Thyroid gland (tissue), 4 donors: ENCODE measurements around the gene RPP25L. TPM values are rescaled to one million over a fixed set of nuclear protein-coding genes. Genes with fewer than 3 reads are reported as not detected.

Experiments used
- DNase-seq, 2 donors: peaks; one replicate each; pipeline ENCODE4 v3.0.0-alpha.2; 2019
- H3K27ac ChIP-seq, 3 donors: fragments of 200-600 bp; sonication (generic); 1 replicate in 2 of 3; 2 replicates in 1 of 3; pipeline ENCODE4 v1.5.1; 2016 to 2019; ENCODE audit warnings: mild to moderate bottlenecking in 1 of 3, moderate library complexity in 1 of 3
- H3K27me3 ChIP-seq: fragments of 200-600 bp; sonication (generic); one replicate; pipeline ENCODE4 v1.5.1; 2019
- H3K36me3 ChIP-seq, 2 donors: fragments of 200-600 bp; sonication (generic); one replicate each; pipeline ENCODE4 v1.5.1; 2016 to 2019
- H3K4me1 ChIP-seq, 2 donors: fragments of 200-600 bp; sonication (generic); one replicate each; pipeline ENCODE4 v1.5.1; 2017 to 2019
- H3K4me3 ChIP-seq, 3 donors: fragments of 200-600 bp; sonication (generic); replicated peaks in 1 of 3; 1 replicate in 2 of 3; 2 replicates in 1 of 3; pipeline ENCODE4 v1.5.1; 2016; ENCODE audit warnings: mild to moderate bottlenecking in 1 of 3
- H3K9me3 ChIP-seq: fragments of 200-600 bp; sonication (generic); one replicate; pipeline ENCODE4 v1.5.1; 2017
- CTCF ChIP-seq, 6 experiments: fragments of 200-600 bp in 3 of 6; fragments of 450-650 bp in 3 of 6; sonication (generic) in 3 of 6; IDR thresholded peaks; one replicate each; pipeline ENCODE4 v1.5.1; 2016 to 2019; ENCODE audit warnings: antibody characterized with exemption in 6 of 6, mild to moderate bottlenecking in 2 of 6, inconsistent platforms in 1 of 6, moderate library complexity in 1 of 6
- POLR2A ChIP-seq, 2 donors: fragments of 450-650 bp; IDR thresholded peaks; one replicate each; pipeline ENCODE4 v1.6.1; 2017; ENCODE audit warnings: antibody characterized with exemption in 2 of 2, mild to moderate bottlenecking in 2 of 2, moderate library complexity in 1 of 2
- WGBS, 2 donors: methylation state at CpG; one replicate each; pipeline ENCODE4 v1.1.5; 2017; 5-methylcytosine and 5-hydroxymethylcytosine counted together
- intact Hi-C: fragments of 100-400 bp; cut with DNase I; formaldehyde crosslinking; loops from one replicate; pipeline ENCODE4 v1.15.1; 2023
- total RNA-seq, 4 donors: library from RNA; depleted of rRNA; stranded (reverse); fragments of >200 nt; gene quantifications; one replicate each; pipeline ENCODE4 v1.2.3, GENCODE V29; 2016

RPP25L gene
- total RNA-seq, 4 donors from 2014 or later, result 20.7 to 39.0 (median 25.8) TPM

DNA sequence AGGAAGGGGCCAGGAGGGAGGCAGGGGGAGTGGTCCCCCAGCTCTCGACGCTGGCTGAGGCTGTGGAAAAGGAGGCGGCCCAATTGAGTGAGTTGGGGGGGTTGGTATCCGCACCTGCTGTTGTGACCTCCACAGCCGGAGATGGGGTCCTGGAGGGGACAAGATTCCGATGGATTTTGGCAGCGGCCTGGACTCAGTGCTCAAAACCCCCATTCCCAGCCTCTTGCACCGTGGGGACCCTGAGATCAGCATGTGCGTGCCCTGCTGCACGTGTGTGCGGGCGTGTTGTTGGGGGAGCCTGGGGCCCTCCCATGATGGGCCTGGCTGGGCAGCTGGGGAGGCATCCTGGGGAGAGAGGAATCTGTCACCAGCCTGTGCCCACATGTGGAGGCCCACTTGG is 37.3 kb downstream of the RPP25L start:
- no peak overlapping the region for H3K27ac ChIP-seq
- H3K36me3 ChIP-seq, result no peaks in the 10 kb centered on the region
- H3K27me3 ChIP-seq, result peaks cover 3% of the 10 kb centered on the region
- 91 to 96% methylated on average over 10 to 12 of the region's 12 CpGs for WGBS, 2 donors
- no peaks in the 10 kb centered on the region for H3K9me3 ChIP-seq
- no peak for DNase-seq
- H3K4me1 ChIP-seq, result peaks cover 0 to 13% of the 10 kb centered on the region in 2 donors
- H3K4me3 ChIP-seq, result no peak overlapping the region
- intact Hi-C loops, result no loop called here
- TF ChIP-seq CTCF (IDR thresholded peaks at IDR 0.05), result no peak
- no peak for TF ChIP-seq POLR2A (IDR thresholded peaks at IDR 0.05)

DNA sequence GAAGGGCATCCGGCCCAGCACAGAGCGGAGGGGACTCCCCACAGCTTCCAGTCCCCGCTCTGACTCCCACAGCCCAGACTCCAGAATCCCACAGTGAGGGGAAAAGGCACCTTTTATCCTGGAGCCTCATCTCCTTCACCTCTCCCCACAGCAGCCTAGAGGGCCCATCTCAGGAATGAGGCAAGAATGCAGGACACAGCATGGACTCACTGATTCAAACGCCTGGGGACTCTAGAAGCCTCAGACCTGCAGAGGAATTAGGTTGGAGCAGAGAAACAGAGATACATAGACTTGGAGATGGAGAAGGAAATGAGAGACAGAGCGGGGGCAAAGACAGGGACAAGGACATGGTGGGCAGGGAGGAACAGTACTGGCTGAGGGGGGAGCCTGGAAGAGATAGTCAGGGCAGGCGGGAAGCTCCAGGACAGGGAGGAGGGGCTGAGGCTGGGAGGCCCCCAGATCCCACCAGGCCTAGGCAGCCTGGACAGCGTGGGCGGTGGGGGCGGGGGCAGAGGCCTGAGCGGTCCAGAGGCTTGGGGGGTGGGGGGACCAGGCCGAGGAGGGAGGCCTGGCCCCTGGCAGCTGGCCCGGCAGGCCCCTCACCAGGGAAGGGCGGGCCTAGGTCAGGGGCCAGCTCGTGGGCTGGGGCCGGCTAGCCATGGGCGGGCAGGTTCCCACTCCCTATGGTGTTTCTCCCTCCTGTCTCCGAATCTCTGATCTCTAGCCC is 38.1 kb downstream of the RPP25L start:
- H3K27ac ChIP-seq, result no peak overlapping the region

GRCh38 chr9:34572628-34573027 is 39.3 kb downstream of the RPP25L start:
- TF ChIP-seq POLR2A (IDR thresholded peaks at IDR 0.05) (no peak), CTCF (IDR thresholded peaks at IDR 0.05) (no peak)
- intact Hi-C loops, result no loop called here
- WGBS, 2 donors, result 93 to 96% methylated on average over 6 of the region's 6 CpGs
- H3K27ac ChIP-seq, result no peak overlapping the region
- H3K9me3 ChIP-seq, result no peaks in the 10 kb centered on the region
- no peaks in the 10 kb centered on the region for H3K36me3 ChIP-seq
- no peaks in the 10 kb centered on the region for H3K27me3 ChIP-seq
- no peak overlapping the region for H3K4me3 ChIP-seq
- DNase-seq, result no peak
- peaks cover 0 to 4% of the 10 kb centered on the region in 2 donors for H3K4me1 ChIP-seq

More for the DNA sequence above, 38.1 kb downstream of the RPP25L start:
- intact Hi-C loops, result no loop called here
- Histone ChIP-seq H3K9me3 (no peaks in the 10 kb centered on the region), H3K4me1 (peaks cover 0 to 13% of the 10 kb centered on the region in 2 donors), H3K27me3 (peaks cover 3% of the 10 kb centered on the region), H3K4me3 (no peak overlapping the region), H3K36me3 (no peaks in the 10 kb centered on the region)
- WGBS, 2 donors, result 85 to 86% methylated on average over 13 to 17 of the region's 17 CpGs
- no peak for DNase-seq
- TF ChIP-seq CTCF (IDR thresholded peaks at IDR 0.05) (no peak), POLR2A (IDR thresholded peaks at IDR 0.05) (no peak)

DNA sequence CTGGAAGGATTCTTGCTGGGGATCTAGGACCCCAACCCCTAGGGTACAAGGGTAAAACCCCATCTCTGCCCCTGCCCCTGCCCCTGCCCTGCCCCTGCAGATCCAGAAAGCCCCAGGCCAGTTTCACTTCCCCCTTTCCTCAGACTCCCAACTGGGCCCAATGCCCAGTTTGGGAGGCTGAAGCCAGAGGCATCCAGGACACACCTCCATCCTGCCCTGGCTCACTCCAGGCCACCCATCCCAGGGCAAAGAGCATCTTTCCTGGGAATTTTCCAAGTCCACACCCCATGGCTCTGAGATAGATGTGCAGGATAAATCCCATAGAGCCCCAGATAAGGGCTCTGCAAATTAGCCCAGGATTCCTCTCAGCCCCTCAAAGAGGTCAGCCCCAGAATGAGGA is 39.8 kb downstream of the RPP25L start:
- H3K4me3 ChIP-seq, result no peak overlapping the region
- H3K27ac ChIP-seq, result no peak overlapping the region
- no peaks in the 10 kb centered on the region for H3K27me3 ChIP-seq
- DNase-seq, result no peak
- no peaks in the 10 kb centered on the region for H3K9me3 ChIP-seq
- no peak for TF ChIP-seq POLR2A (IDR thresholded peaks at IDR 0.05)
- TF ChIP-seq CTCF (IDR thresholded peaks at IDR 0.05), result no peak
- no peaks in the 10 kb centered on the region for H3K36me3 ChIP-seq
- intact Hi-C loops, result no loop called here
- peaks cover 0 to 4% of the 10 kb centered on the region in 2 donors for H3K4me1 ChIP-seq

DNA sequence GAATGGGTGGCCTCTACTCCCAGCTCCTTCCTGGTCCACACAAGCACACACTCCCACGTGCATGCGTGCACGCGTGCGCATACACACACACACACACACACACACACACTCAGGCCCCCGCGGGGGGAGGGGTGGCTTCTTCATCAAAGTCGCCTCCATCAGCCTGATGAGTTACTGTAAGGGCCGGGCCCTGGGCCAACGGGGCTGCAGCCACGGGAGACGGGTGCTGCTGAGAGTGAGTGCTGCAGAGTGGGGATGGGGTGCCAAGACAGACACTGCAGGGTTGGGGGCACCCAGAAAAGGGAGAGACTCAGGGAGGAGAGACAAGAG is 40.5 kb downstream of the RPP25L start:
- TF ChIP-seq POLR2A (IDR thresholded peaks at IDR 0.05) (no peak), CTCF (IDR thresholded peaks at IDR 0.05) (no peak)
- H3K36me3 ChIP-seq, result no peaks in the 10 kb centered on the region
- no peak overlapping the region for H3K27ac ChIP-seq
- intact Hi-C loops, result no loop called here
- WGBS, 2 donors, result 64 to 70% methylated on average over 12 of the region's 12 CpGs
- H3K4me3 ChIP-seq, result no peak overlapping the region
- H3K9me3 ChIP-seq, result no peaks in the 10 kb centered on the region
- no peak for DNase-seq
- H3K27me3 ChIP-seq, result no peaks in the 10 kb centered on the region
- H3K4me1 ChIP-seq, result peaks cover 0 to 4% of the 10 kb centered on the region in 2 donors
